GM12878 (cell line): ENCODE measurements around the gene CIB2.

Experiments
- CTCF ChIP-seq, 3 experiments: IDR thresholded peaks in 2 of 3; conservative IDR thresholded peaks in 1 of 3; 2 replicates each; pipeline ENCODE4 v1.5.1; 2011; ENCODE audit warnings: low read depth in 3 of 3, low read length in 3 of 3, mild to moderate bottlenecking in 3 of 3, control low read depth in 2 of 3, moderate library complexity in 2 of 3, inconsistent platforms in 1 of 3, mixed read lengths in 1 of 3; ENCODE audit not compliant: control insufficient read depth in 2 of 3, insufficient read depth in 1 of 3; ENCODE audit errors: extremely low read depth in 1 of 3
- EP300 ChIP-seq, 2 experiments: fragments of 150-350 bp in 1 of 2; IDR thresholded peaks; 2 replicates each; pipeline ENCODE4 v1.6.1; 2011 to 2012; ENCODE audit warnings: low read depth in 2 of 2, low read length in 2 of 2, borderline replicate concordance in 1 of 2, improper control_type of control experiment in 1 of 2, inconsistent platforms in 1 of 2; ENCODE audit not compliant: control insufficient read depth in 1 of 2
- EZH2 ChIP-seq: IDR thresholded peaks from 2 replicates; pipeline ENCODE4 v1.6.1; 2012; ENCODE audit warnings: low read depth, mild to moderate bottlenecking, control low read depth, inconsistent platforms, low read length, borderline replicate concordance; ENCODE audit not compliant: control insufficient read depth
- IKZF1 ChIP-seq: fragments of 450-650 bp; conservative IDR thresholded peaks from 2 replicates; pipeline ENCODE4 v1.6.1; 2017; ENCODE audit warnings: antibody characterized with exemption, mild to moderate bottlenecking
- MXI1 ChIP-seq: fragments of 150-350 bp; IDR thresholded peaks from 2 replicates; pipeline ENCODE4 v1.6.1; 2011; ENCODE audit warnings: low read depth, mild to moderate bottlenecking, inconsistent platforms, low read length, improper control_type of control experiment
- MYC ChIP-seq: IDR thresholded peaks from 2 replicates; pipeline ENCODE4 v1.6.1; 2011; ENCODE audit warnings: mild to moderate bottlenecking, low read length, moderate library complexity, inconsistent platforms; ENCODE audit not compliant: insufficient read depth, insufficient replicate concordance, insufficient read length, severe bottlenecking
- NR2F1 ChIP-seq: fragments of 450-650 bp; conservative IDR thresholded peaks from 2 replicates; pipeline ENCODE4 v1.6.1; 2017; ENCODE audit warnings: mild to moderate bottlenecking
- SIN3A ChIP-seq: IDR thresholded peaks from 2 replicates; pipeline ENCODE4 v1.6.1; 2012; ENCODE audit warnings: low read depth, low read length, improper control_type of control experiment
- SP1 ChIP-seq: IDR thresholded peaks from one replicate; pipeline ENCODE4 v1.6.1; 2011; ENCODE audit warnings: low read depth, low read length
- YY1 ChIP-seq: IDR thresholded peaks from 2 replicates; pipeline ENCODE4 v1.6.1; 2011; ENCODE audit warnings: low read depth, mild to moderate bottlenecking, low read length
- ZBTB33 ChIP-seq: fragments of 450-650 bp; IDR thresholded peaks from 2 replicates; pipeline ENCODE4 v1.6.1; 2017; ENCODE audit warnings: mild to moderate bottlenecking

DNA sequence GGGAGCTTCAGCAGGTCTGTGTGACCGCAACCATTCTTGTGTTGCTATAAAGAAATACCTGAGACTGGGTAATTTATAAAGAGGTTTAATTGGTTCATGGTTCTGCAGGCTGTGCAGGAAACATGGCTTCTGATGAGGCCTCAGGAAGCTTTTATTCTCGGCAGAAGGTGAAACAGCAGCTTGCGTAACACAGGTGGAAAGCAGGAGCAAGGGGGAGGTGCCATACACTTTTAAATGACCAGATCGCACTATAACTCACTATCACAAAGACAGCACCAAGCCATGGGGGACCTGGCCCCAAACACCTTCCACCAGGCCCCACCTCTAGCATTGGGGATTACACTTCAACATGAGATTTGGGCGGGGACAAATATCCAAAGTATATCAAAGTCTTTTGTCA lies 8.3 kb upstream of the CIB2 start:
- TF ChIP-seq MYC = no peak
- TF ChIP-seq YY1 = no peak
- no peak for TF ChIP-seq CTCF (IDR thresholded peaks at IDR 0.05 in 2 of 3, conservative IDR thresholded peaks at IDR 0.05 in 1 of 3; ENCODE audit: control insufficient read depth in 2 of 3, extremely low read depth in 1 of 3, insufficient read depth in 1 of 3, low read depth in 3 of 3, low read length in 3 of 3)
- TF ChIP-seq IKZF1 = no peak
- no peak for TF ChIP-seq EZH2
- TF ChIP-seq SP1 = no peak
- TF ChIP-seq MXI1 = no peak
- no peak for TF ChIP-seq EP300 (IDR thresholded peaks at IDR 0.05; ENCODE audit: borderline replicate concordance in 1 of 2, control insufficient read depth in 1 of 2, low read depth in 2 of 2, low read length in 2 of 2)
- TF ChIP-seq NR2F1 = no peak
- no peak for TF ChIP-seq SIN3A
- TF ChIP-seq ZBTB33 = no peak
